GM12864 (cell line): Measurements from ENCODE around the gene ALG13.

ENCODE experiments used
- DNase-seq: peaks from one replicate; pipeline ENCODE4 v3.0.0-alpha.2; 2011; ENCODE audit warnings: low read depth
- H3K4me3 ChIP-seq: 2 replicates; pipeline ENCODE4 v1.5.1; 2011; ENCODE audit warnings: mild to moderate bottlenecking, low read depth, low read length, control low read depth
- TF ChIP-seq, protein P1 (sequence below): IDR thresholded peaks from 2 replicates; pipeline ENCODE4 v1.5.1; 2011; ENCODE audit warnings: low read depth, mild to moderate bottlenecking, moderate library complexity, low read length, control low read depth, inconsistent platforms; ENCODE audit errors: missing control alignments

Gene ALG13

DNA sequence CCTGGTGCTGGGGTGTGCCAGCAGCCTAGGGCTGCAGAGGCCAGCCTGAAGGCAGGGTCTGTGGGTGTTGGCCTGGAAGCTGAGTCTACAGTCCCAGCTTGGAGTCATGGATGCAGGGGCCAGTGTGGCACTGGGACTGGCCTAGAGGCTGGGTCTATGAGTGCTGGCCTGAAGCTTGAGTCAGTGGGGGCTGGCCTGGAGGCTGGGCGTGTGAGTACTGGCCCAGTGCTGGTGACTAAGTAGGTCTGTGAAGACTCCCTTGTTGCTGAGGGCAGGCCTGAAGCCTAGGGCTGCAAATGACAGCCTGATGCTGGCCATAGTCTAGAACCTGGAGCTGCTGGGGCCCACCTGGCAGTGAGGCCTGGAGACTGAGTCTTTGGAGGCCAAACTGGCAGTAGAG is 31.3 kb upstream of the ALG13 start:
- H3K4me3 ChIP-seq, result no peak overlapping the region
- DNase-seq, result no peak
- TF ChIP-seq, protein P1, sequence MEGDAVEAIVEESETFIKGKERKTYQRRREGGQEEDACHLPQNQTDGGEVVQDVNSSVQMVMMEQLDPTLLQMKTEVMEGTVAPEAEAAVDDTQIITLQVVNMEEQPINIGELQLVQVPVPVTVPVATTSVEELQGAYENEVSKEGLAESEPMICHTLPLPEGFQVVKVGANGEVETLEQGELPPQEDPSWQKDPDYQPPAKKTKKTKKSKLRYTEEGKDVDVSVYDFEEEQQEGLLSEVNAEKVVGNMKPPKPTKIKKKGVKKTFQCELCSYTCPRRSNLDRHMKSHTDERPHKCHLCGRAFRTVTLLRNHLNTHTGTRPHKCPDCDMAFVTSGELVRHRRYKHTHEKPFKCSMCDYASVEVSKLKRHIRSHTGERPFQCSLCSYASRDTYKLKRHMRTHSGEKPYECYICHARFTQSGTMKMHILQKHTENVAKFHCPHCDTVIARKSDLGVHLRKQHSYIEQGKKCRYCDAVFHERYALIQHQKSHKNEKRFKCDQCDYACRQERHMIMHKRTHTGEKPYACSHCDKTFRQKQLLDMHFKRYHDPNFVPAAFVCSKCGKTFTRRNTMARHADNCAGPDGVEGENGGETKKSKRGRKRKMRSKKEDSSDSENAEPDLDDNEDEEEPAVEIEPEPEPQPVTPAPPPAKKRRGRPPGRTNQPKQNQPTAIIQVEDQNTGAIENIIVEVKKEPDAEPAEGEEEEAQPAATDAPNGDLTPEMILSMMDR, result no peak

DNA sequence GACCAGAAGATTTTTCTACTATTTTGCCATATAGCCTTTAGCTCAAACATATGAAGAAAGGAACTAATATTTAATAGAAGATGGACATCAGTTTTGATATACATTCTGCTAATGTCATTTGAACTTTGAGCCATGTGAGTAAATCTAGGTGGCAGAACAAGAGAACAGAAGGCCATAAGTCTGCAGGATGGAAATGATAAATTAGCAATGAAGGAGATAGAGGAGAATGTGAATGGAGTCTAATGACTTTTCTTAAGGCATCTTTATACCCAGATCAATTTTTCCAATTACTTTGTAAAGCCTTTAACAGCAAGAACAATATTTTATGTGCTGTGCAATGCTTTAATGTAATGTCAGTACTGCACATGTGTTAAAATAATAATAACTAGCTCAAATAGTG is 30.1 kb upstream of the ALG13 start:
- DNase-seq, result no peak
- H3K4me3 ChIP-seq, result no peak overlapping the region
- TF ChIP-seq, protein P1, result no peak

DNA sequence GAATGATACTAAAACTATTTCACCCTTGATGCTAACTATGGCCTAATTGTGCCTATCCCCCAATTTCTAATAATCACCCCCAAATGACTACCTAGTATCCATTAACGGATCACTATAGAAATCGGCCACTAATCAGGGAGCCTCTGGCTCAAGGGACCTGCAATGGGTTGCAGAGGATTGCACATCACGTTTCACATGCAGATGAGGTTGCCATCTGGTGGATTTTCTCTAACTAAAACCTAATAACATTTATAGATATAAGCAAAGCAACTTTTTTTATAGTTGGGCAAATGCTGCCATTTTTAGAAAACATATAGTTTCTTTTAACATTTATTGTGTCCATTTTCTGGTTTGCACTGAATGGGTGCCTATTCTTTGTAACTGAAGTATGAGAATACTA is 28.3 kb upstream of the ALG13 start:
- H3K4me3 ChIP-seq, result no peak overlapping the region
- no peak for DNase-seq
- TF ChIP-seq, protein P1, result no peak

DNA sequence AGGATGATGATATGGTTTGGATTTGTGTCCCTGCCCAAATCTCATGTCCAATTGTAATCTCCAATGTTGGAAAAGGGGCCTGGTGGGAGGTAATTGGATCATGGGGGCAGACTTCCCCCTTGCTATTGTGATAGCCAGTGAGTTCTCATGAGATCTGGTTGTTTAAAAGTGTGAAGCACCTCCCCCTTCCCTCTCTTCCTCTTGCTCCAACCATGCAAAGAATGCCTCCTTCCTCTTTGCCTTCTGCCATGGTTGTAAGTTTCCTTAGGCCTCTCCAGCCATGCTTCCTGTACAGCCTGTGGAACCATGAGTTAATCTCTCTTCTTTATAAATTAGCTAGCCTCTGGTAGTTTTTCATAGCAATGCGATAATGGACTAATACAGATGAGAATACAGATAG is 19.7 kb upstream of the ALG13 start:
- H3K4me3 ChIP-seq, result no peak overlapping the region
- no peak for DNase-seq
- TF ChIP-seq, protein P1, result no peak

DNA sequence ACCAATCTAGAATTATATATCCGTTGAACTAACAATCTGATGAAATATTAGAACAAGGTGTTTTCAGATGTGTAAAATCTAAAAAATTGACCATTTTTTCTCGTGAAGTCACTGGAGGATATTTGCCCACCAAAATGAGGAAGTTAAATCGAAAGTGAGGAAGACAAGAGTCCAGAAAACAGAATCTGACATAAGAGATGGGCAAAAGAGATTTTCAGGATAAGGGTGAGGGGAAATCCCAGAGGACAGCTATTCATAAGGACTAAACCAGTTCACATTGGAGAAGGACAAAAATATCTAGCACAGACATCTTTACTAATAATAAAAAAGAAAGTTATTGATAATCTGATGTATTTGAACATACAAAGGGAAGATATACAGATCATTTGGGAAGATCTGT is 18.7 kb upstream of the ALG13 start:
- DNase-seq, result no peak
- no peak overlapping the region for H3K4me3 ChIP-seq
- TF ChIP-seq, protein P1, result no peak

DNA sequence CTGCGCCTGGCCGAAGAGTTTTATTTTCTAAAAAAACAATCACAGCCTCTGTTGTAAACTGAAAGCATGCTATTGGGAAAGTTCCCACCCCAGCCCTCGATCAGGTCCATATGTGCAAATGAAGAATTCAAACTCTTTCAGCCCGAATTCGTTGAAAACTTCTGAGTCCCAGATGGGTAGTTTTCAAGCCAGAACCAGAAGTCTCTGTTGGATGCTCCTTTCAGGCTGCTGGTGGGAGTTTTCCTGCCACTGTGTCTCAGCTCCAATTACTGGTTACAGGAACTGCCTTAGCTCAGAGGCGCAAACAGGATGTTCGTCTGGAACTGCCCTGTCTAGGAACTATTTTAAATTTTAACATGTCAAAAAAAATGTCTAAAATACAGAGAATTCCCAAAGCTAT is 9.3 kb upstream of the ALG13 start:
- no peak overlapping the region for H3K4me3 ChIP-seq
- TF ChIP-seq, protein P1, result no peak
- no peak for DNase-seq

DNA sequence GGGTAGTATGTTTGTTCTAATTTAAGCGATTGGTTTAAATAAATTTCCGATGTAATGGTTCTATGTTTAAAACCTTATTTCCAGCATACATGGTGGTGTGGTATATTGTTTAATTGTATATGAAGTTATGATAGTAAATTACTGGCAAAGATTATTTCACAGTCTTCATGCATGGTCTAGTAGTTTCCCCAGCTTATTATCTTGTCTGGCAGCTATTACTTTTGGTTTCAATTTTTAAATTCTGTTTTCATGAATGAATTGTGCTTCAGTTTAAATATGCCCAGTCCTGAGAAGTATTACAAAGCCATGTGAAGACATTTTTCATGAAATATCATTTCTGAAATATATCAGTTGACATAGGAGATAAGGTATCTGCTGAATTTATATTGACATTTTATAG is 6.3 kb downstream of the ALG13 start:
- H3K4me3 ChIP-seq, result no peak overlapping the region
- DNase-seq, result no peak
- TF ChIP-seq, protein P1, result no peak
